ENCODE measurements around the gene CARD10.

- TF ChIP-seq RCOR1 (IDR thresholded peaks at IDR 0.05; ENCODE audit: low read length) (no peak), CTCF (IDR thresholded peaks at IDR 0.05) (no peak), TAF1 (IDR thresholded peaks at IDR 0.05; ENCODE audit: borderline replicate concordance, low read depth, low read length) (no peak), EZH2phosphoT487 (IDR thresholded peaks at IDR 0.05; ENCODE audit: borderline replicate concordance, low read depth) (no peak)
These were observed at the start of gene CARD10 for GRCh38 chr22:37519268-37520195.

Data from SK-N-SH (cell line).